ENCODE data around the gene BPI. TPM values are rescaled to one million over a fixed set of nuclear protein-coding genes. Genes with fewer than 3 reads are reported as not detected.

Gene BPI
- polyA plus RNA-seq, 1 of the 3 experiments (the other 2 are of a cell fraction): not detected

DNA sequence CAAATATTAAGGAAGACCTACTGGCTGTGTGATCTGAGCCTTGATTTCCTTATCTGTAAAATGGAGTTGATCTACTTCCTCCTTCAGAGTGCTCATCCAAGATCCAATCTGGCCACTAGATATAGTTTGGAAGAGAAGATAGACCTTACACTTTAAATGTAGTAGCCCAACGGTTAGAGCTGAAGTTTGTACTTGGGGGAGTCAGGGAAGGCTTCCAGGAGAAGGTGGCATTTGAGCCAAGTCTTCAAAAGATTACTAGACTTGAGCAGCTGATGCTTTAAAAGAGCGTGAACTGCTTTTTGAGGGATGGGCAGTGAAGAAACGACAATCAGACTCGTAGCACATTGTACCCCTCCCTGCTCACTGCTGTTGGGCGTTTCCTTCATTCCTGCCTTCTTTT is 45.9 kb downstream of the BPI start:
- H2AFZ ChIP-seq (ENCODE audit: low read depth): no peak overlapping the region
- no peaks in the 10 kb centered on the region for H3K4me1 ChIP-seq (ENCODE audit: control insufficient read depth in 1 of 2, insufficient read depth in 2 of 2, low read depth in 1 of 2, low read length in 1 of 2)
- no peaks in the 10 kb centered on the region for H3K36me3 ChIP-seq (replicated peaks in 1 of 2; ENCODE audit: control insufficient read depth in 1 of 2, insufficient read depth in 2 of 2, low read length in 1 of 2)
- H3K9me2 ChIP-seq: no peaks in the 10 kb centered on the region
- no peak overlapping the region for H3K4me2 ChIP-seq
- H3K79me2 ChIP-seq (ENCODE audit: insufficient read depth): no peaks in the 10 kb centered on the region
- H3K9me3 ChIP-seq: no peaks in the 10 kb centered on the region
- no peaks in the 10 kb centered on the region for H3F3A ChIP-seq (replicated peaks; ENCODE audit: insufficient read depth)
- TF ChIP-seq EP300 (IDR thresholded peaks at IDR 0.05; ENCODE audit: borderline replicate concordance in 1 of 2, low read depth in 1 of 2, low read length in 1 of 2) (no peak), TCF12 (IDR thresholded peaks at IDR 0.05) (no peak), RCOR1 (IDR thresholded peaks at IDR 0.05; ENCODE audit: low read length) (no peak), SMC3 (IDR thresholded peaks at IDR 0.05; ENCODE audit: low read depth, low read length) (no peak), RFX5 (IDR thresholded peaks at IDR 0.05; ENCODE audit: low read length) (no peak)
- TF ChIP-seq, protein P1, sequence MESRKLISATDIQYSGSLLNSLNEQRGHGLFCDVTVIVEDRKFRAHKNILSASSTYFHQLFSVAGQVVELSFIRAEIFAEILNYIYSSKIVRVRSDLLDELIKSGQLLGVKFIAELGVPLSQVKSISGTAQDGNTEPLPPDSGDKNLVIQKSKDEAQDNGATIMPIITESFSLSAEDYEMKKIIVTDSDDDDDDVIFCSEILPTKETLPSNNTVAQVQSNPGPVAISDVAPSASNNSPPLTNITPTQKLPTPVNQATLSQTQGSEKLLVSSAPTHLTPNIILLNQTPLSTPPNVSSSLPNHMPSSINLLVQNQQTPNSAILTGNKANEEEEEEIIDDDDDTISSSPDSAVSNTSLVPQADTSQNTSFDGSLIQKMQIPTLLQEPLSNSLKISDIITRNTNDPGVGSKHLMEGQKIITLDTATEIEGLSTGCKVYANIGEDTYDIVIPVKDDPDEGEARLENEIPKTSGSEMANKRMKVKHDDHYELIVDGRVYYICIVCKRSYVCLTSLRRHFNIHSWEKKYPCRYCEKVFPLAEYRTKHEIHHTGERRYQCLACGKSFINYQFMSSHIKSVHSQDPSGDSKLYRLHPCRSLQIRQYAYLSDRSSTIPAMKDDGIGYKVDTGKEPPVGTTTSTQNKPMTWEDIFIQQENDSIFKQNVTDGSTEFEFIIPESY (IDR thresholded peaks at IDR 0.05; ENCODE audit: borderline replicate concordance, low read depth): no peak
- TF ChIP-seq, protein P2, sequence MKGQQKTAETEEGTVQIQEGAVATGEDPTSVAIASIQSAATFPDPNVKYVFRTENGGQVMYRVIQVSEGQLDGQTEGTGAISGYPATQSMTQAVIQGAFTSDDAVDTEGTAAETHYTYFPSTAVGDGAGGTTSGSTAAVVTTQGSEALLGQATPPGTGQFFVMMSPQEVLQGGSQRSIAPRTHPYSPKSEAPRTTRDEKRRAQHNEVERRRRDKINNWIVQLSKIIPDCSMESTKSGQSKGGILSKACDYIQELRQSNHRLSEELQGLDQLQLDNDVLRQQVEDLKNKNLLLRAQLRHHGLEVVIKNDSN (IDR thresholded peaks at IDR 0.05; ENCODE audit: borderline replicate concordance, low read depth): no peak
- H3K27me3 ChIP-seq (ENCODE audit: insufficient read depth): no peaks in the 10 kb centered on the region; the same call in 1 of the 2 replicates
- no peak overlapping the region for H3K4me3 ChIP-seq (ENCODE audit: low read depth in 2 of 2, low read length in 1 of 2)
- H3K9ac ChIP-seq: no peak overlapping the region
- H3K27ac ChIP-seq (ENCODE audit: low read depth in 2 of 2, low read length in 1 of 2): no peak overlapping the region
- DNase-seq: no peak
- no peaks in the 10 kb centered on the region for H4K20me1 ChIP-seq (ENCODE audit: insufficient read depth)
- POLR2A ChIA-PET: no interaction called here
- WGBS (ENCODE audit: low lambda C conversion rate): 37% methylated on average over 5 of the region's 5 CpGs
- CTCF ChIA-PET: interaction anchor here (0.7 to 1.1 kb wide), 3 partner anchors 19 to 129 kb away, joined by 3 read pairs; no protein-coding TSS in a partner anchor

DNA sequence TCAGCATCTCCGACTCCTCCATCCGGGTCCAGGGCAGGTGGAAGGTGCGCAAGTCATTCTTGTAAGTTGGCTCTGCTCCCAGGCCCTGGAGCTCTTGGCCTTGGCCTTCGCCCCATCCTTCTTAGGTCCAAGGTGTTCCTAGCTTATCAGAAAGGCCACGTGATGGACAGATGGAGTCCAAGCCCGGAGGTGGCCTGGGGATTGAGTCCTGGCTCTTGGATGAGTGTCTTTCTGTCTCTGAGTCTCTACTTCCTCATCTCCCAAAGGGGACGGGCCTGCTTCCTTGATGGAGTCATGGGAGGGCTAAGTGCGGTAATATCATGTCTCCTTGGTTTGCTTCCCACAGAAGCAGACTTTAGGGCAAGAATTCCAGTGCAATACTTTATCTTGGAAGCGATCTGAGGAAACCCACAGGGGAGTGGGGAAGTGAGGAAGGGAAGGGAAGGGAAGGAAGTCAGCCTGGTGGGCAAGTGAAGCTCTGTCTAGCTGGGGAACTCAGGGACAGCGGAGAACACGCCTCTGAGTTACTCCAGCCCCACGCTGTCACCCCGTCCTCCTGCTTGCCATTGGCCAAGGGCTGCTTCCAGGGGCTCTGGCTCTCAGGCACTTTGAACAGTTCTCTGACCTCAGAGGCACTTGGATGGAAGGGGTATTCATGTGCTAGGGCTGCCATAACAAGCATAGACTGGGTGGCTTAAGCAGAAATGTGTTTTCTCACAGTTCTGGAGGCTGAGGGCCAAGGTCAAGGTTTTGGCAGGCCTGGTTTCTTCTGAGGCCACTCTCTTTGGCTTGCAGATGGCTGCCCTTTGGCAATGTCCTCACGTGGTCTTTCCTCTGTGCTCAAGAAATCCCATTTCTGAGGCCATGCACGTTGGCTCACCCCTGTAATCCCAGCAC is 47.2 kb downstream of the BPI start:
- Histone ChIP-seq H3K4me2 (no peak overlapping the region), H3K27me3 (ENCODE audit: insufficient read depth) (no peaks in the 10 kb centered on the region; the same call in 1 of the 2 replicates), H3K9me3 (no peaks in the 10 kb centered on the region), H3K4me3 (ENCODE audit: low read depth in 2 of 2, low read length in 1 of 2) (no peak overlapping the region), H3K9me2 (no peaks in the 10 kb centered on the region), H3K36me3 (replicated peaks in 1 of 2; ENCODE audit: control insufficient read depth in 1 of 2, insufficient read depth in 2 of 2, low read length in 1 of 2) (no peaks in the 10 kb centered on the region), H3K79me2 (ENCODE audit: insufficient read depth) (no peaks in the 10 kb centered on the region), H3K4me1 (ENCODE audit: control insufficient read depth in 1 of 2, insufficient read depth in 2 of 2, low read depth in 1 of 2, low read length in 1 of 2) (no peaks in the 10 kb centered on the region), H3K9ac (no peak overlapping the region), H2AFZ (ENCODE audit: low read depth) (no peak overlapping the region), H4K20me1 (ENCODE audit: insufficient read depth) (no peaks in the 10 kb centered on the region), H3F3A (replicated peaks; ENCODE audit: insufficient read depth) (no peaks in the 10 kb centered on the region), H3K27ac (ENCODE audit: low read depth in 2 of 2, low read length in 1 of 2) (no peak overlapping the region)
- ChIA-PET CTCF (no interaction called here), POLR2A (no interaction called here)
- WGBS (ENCODE audit: low lambda C conversion rate): 50% methylated on average over 13 of the region's 15 CpGs
- DNase-seq: no peak
- TF ChIP-seq, protein P3, sequence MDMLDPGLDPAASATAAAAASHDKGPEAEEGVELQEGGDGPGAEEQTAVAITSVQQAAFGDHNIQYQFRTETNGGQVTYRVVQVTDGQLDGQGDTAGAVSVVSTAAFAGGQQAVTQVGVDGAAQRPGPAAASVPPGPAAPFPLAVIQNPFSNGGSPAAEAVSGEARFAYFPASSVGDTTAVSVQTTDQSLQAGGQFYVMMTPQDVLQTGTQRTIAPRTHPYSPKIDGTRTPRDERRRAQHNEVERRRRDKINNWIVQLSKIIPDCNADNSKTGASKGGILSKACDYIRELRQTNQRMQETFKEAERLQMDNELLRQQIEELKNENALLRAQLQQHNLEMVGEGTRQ (IDR thresholded peaks at IDR 0.05; ENCODE audit: borderline replicate concordance, low read depth, low read length): no peak
- TF ChIP-seq TCF12 (IDR thresholded peaks at IDR 0.05): no peak

Data from SK-N-SH (cell line).